Uterus (tissue), 2 donors: ENCODE results near the gene CDH2.

Source experiments
- CTCF ChIP-seq, 4 experiments: fragments of 200-600 bp in 2 of 4; fragments of 450-650 bp in 2 of 4; sonication (generic) in 2 of 4; IDR thresholded peaks; one replicate each; pipeline ENCODE4 v1.5.1; 2016 to 2019; ENCODE audit warnings: antibody characterized with exemption in 4 of 4, mild to moderate bottlenecking in 2 of 4, moderate library complexity in 1 of 4
- POLR2A ChIP-seq, 2 donors: fragments of 450-650 bp; IDR thresholded peaks; one replicate each; pipeline ENCODE4 v1.6.1; 2016; ENCODE audit warnings: antibody characterized with exemption in 2 of 2, mild to moderate bottlenecking in 1 of 2, moderate library complexity in 1 of 2

GRCh38 chr18:27959101-27959500 is 217.8 kb downstream of the CDH2 start:
- no peak for TF ChIP-seq CTCF (IDR thresholded peaks at IDR 0.05)
- TF ChIP-seq POLR2A (IDR thresholded peaks at IDR 0.05): no peak
